H1 (cell line): ENCODE results near the gene MBNL3. TPM values are rescaled to one million over a fixed set of nuclear protein-coding genes. Genes with fewer than 3 reads are reported as not detected.

Experiments used
- CTCF ChIA-PET: fragments of 300-600 bp; sonication (Branson Sonifier 250); formaldehyde crosslinking; loops from one replicate; lab custom pipeline; 2021; ENCODE audit not compliant: partially characterized antibody; lab: Charles Lee
- POLR2A ChIA-PET: fragments of 300-600 bp; sonication (Branson Sonifier 250); formaldehyde crosslinking; loops from one replicate; lab custom pipeline; 2021; ENCODE audit warnings: inconsistent platforms; ENCODE audit not compliant: partially characterized antibody; lab: Charles Lee
- DNase-seq, 2 experiments: peaks; one replicate each; pipeline versions ENCODE4 v3.0.0 to v3.0.0-alpha.2; 2010 to 2022; ENCODE audit warnings: low spot score in 2 of 2, low read depth in 1 of 2, mixed read lengths in 1 of 2
- FAIRE-seq: peaks from 2 replicates; lab custom pipeline; 2011; peaks lifted over from hg19 to GRCh38; lab: Jason Lieb, UNC
- H2AFZ ChIP-seq: 2 replicates; pipeline ENCODE4 v1.8.1; 2012; ENCODE audit warnings: low read length, inconsistent platforms
- H2AK5ac ChIP-seq: 2 replicates; pipeline ENCODE4 v1.6.1; 2013; ENCODE audit warnings: low read depth, low read length
- H2BK120ac ChIP-seq: replicated peaks from 2 replicates; pipeline ENCODE3; 2013; ENCODE audit warnings: low read depth, low read length, inconsistent platforms
- H2BK12ac ChIP-seq: 2 replicates; pipeline ENCODE4 v1.6.1; 2013; ENCODE audit warnings: low read depth, low read length
- H2BK15ac ChIP-seq: 2 replicates; pipeline ENCODE4 v1.6.1; 2013; ENCODE audit warnings: low read length
- H2BK20ac ChIP-seq: 2 replicates; pipeline ENCODE4 v1.6.1; 2013; ENCODE audit warnings: low read length
- H2BK5ac ChIP-seq: 2 replicates; pipeline ENCODE4 v1.6.1; 2013; ENCODE audit warnings: low read depth, low read length
- H3K14ac ChIP-seq: 2 replicates; pipeline ENCODE4 v1.6.1; 2013; ENCODE audit warnings: inconsistent platforms; ENCODE audit not compliant: insufficient read length
- H3K18ac ChIP-seq: 2 replicates; pipeline ENCODE4 v1.6.1; 2013; ENCODE audit warnings: low read length; ENCODE audit errors: extremely low read depth
- H3K23ac ChIP-seq: 2 replicates; pipeline ENCODE4 v1.6.1; 2013; ENCODE audit warnings: inconsistent platforms; ENCODE audit not compliant: insufficient read length
- H3K23me2 ChIP-seq: 2 replicates; pipeline ENCODE4 v1.6.1; 2013; ENCODE audit warnings: low read depth, low read length
- H3K27ac ChIP-seq: 2 replicates; pipeline ENCODE4 v1.6.1; 2011; ENCODE audit warnings: low read depth, low read length, inconsistent platforms
- H3K27me3 ChIP-seq, 4 experiments: replicated peaks in 1 of 4; 1 replicate in 1 of 4; 2 replicates in 3 of 4; pipeline versions ENCODE4 v1.6.1 to v1.8.1; 2011 to 2013; ENCODE audit warnings: low read length in 3 of 4, mild to moderate bottlenecking in 3 of 4, inconsistent platforms in 2 of 4, mixed read lengths in 2 of 4, moderate library complexity in 1 of 4; ENCODE audit not compliant: control insufficient read depth in 3 of 4, insufficient read depth in 3 of 4; ENCODE audit errors: extremely low read depth in 1 of 4
- H3K36me3 ChIP-seq, 4 experiments: 2 replicates each; pipeline versions ENCODE4 v1.6.1 to v1.8.1; 2011 to 2013; ENCODE audit warnings: mild to moderate bottlenecking in 4 of 4, low read length in 3 of 4, moderate library complexity in 2 of 4, control low read depth in 1 of 4, inconsistent platforms in 1 of 4; ENCODE audit not compliant: insufficient read depth in 4 of 4, control insufficient read depth in 2 of 4
- H3K4ac ChIP-seq: replicated peaks from 2 replicates; pipeline ENCODE3; 2013; ENCODE audit warnings: low read length, low read depth, mixed read lengths, inconsistent platforms; ENCODE audit not compliant: insufficient read length
- H3K4me1 ChIP-seq, 4 experiments: replicated peaks in 1 of 4; 1 replicate in 1 of 4; 2 replicates in 3 of 4; pipeline versions ENCODE4 v1.6.1 to v1.8.1; 2011 to 2013; ENCODE audit warnings: low read length in 3 of 4, inconsistent platforms in 2 of 4, mixed read lengths in 1 of 4; ENCODE audit not compliant: insufficient read depth in 4 of 4, control insufficient read depth in 3 of 4
- H3K4me2 ChIP-seq, 2 experiments: 2 replicates each; pipeline versions ENCODE4 v1.6.1 to v1.8.1; 2011 to 2013; ENCODE audit warnings: low read depth in 2 of 2, low read length in 2 of 2, control low read depth in 1 of 2, inconsistent platforms in 1 of 2, mild to moderate bottlenecking in 1 of 2; ENCODE audit not compliant: insufficient read depth in 1 of 2
- H3K4me3 ChIP-seq, 4 experiments: fragments of 200-600, 300-600 bp in 1 of 4; sonication (generic), shearing (Covaris generic), sonication (Bioruptor Twin) in 1 of 4; 2 replicates each; pipeline versions ENCODE4 v1.5.1 to v1.8.1; 2011 to 2016; ENCODE audit warnings: low read length in 4 of 4, low read depth in 3 of 4, control low read depth in 2 of 4, inconsistent platforms in 2 of 4, mild to moderate bottlenecking in 2 of 4, mixed read lengths in 1 of 4, moderate library complexity in 1 of 4; ENCODE audit not compliant: insufficient read depth in 2 of 4; ENCODE audit errors: extremely low read depth in 1 of 4
- H3K56ac ChIP-seq: replicated peaks from 2 replicates; pipeline ENCODE3; 2013; ENCODE audit warnings: low read depth, mild to moderate bottlenecking, mixed read lengths, low read length, inconsistent platforms; ENCODE audit not compliant: insufficient read length
- H3K79me1 ChIP-seq: 2 replicates; pipeline ENCODE4 v1.6.1; 2013; ENCODE audit warnings: low read depth, low read length, control low read depth
- H3K79me2 ChIP-seq, 2 experiments: 2 replicates each; pipeline versions ENCODE4 v1.6.1 to v1.8.1; 2012 to 2013; ENCODE audit warnings: low read length in 2 of 2, mild to moderate bottlenecking in 2 of 2, inconsistent platforms in 1 of 2; ENCODE audit not compliant: insufficient read depth in 2 of 2, control insufficient read depth in 1 of 2
- H3K9ac ChIP-seq, 4 experiments: replicated peaks in 1 of 4; 1 replicate in 1 of 4; 2 replicates in 3 of 4; pipeline versions ENCODE4 v1.6.1 to v1.8.1; 2011 to 2013; ENCODE audit warnings: low read depth in 3 of 4, low read length in 3 of 4, control low read depth in 2 of 4, mild to moderate bottlenecking in 2 of 4, moderate library complexity in 2 of 4, inconsistent platforms in 1 of 4; ENCODE audit errors: extremely low read depth in 1 of 4
- H3K9me3 ChIP-seq, 2 experiments: 2 replicates each; pipeline versions ENCODE4 v1.6.1 to v1.8.1; 2012 to 2013; ENCODE audit warnings: mild to moderate bottlenecking in 2 of 2, moderate library complexity in 2 of 2, control low read depth in 1 of 2, inconsistent platforms in 1 of 2, low read depth in 1 of 2, low read length in 1 of 2, mixed read lengths in 1 of 2; ENCODE audit not compliant: insufficient read depth in 2 of 2
- H4K20me1 ChIP-seq, 2 experiments: replicated peaks in 1 of 2; 2 replicates each; pipeline versions ENCODE3 to v1.8.1; 2011 to 2013; ENCODE audit warnings: inconsistent platforms in 2 of 2, low read length in 2 of 2, mild to moderate bottlenecking in 1 of 2; ENCODE audit not compliant: insufficient read depth in 2 of 2, control insufficient read depth in 1 of 2
- H4K5ac ChIP-seq: 2 replicates; pipeline ENCODE4 v1.6.1; 2013; ENCODE audit warnings: low read length, low read depth, mixed read lengths, inconsistent platforms; ENCODE audit not compliant: insufficient read length
- H4K8ac ChIP-seq: 2 replicates; pipeline ENCODE4 v1.8.0; 2013; ENCODE audit warnings: mild to moderate bottlenecking, moderate library complexity, low read length, inconsistent platforms; ENCODE audit not compliant: insufficient read depth; ENCODE audit errors: extremely low read depth
- H4K91ac ChIP-seq: replicated peaks from 2 replicates; pipeline ENCODE3; 2013; ENCODE audit warnings: low read length, mixed read lengths, inconsistent platforms; ENCODE audit not compliant: insufficient read length
- WGBS, 2 experiments: shearing (Covaris generic) in 1 of 2; methylation state at CpG; one replicate each; pipeline versions ENCODE4 v1.1.6 to v1.1.7; 2013 to 2015; ENCODE audit warnings: low lambda C conversion rate in 2 of 2, mixed read lengths in 2 of 2, inconsistent platforms in 1 of 2, low coverage in 1 of 2, missing lambda C conversion rate in 1 of 2; ENCODE audit not compliant: insufficient replicate concordance in 2 of 2, insufficient coverage in 1 of 2, insufficient read length in 1 of 2; ENCODE audit errors: extremely low coverage in 1 of 2, missing lambda C conversion rate in 1 of 2; 5-methylcytosine and 5-hydroxymethylcytosine counted together
- polyA plus RNA-seq, 7 experiments: library from polyadenylated mRNA; depleted of rRNA in 3 of 7; stranded (reverse) in 5 of 7; unstranded in 2 of 7; fragments of >200 nt in 5 of 7; fragments of 200-250 nt in 2 of 7; gene quantifications; 1 replicate in 5 of 7; 2 replicates in 1 of 7; 4 replicates in 1 of 7; pipeline versions ENCODE4 v1.2.1 to v1.2.3, GENCODE V29; 2011 to 2013; ENCODE audit warnings: missing spikeins in 2 of 7, mixed read lengths in 2 of 7
- total RNA-seq: library from RNA; stranded (reverse); fragmentation: NEBNext Ultra II Directional; extraction: Animal tissue kit (Norgen Biotek cat#: 25700); gene quantifications from 2 replicates; pipeline ENCODE4 v1.2.1, GENCODE V29; 2021
- TF ChIP-seq, protein P1 (sequence below): fragments of 300-600 bp; sonication (generic); IDR thresholded peaks from 2 replicates; pipeline ENCODE4 v1.7.1; 2012; ENCODE audit warnings: low read length, moderate library complexity, mild to moderate bottlenecking, inconsistent platforms; ENCODE audit not compliant: insufficient replicate concordance

Gene MBNL3
- total and polyA plus RNA-seq, 2 of the 8 experiments (the other 6 are each of a cell fraction or from before 2014, with no cell fraction given) = 3.5 to 4.3 TPM

DNA sequence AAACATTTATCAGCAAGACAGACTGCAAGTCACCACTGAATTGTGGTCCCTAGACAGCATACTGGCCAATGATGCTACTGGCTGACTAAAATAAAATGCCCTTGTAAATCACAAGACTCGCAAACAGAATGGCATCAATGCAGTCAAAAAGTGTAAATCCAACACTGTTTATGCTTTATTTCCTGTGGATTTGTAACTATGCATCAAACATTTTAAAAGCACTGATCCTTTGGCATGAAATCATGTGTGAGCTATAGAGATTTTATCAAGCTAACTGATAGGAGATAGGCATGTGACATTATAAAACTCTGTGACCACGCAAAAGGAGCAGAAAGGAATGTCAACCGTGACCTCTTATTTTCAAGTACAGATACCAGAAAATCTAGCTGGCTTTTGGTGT lies 20.8 kb downstream of the MBNL3 start:
- H3K9me3 ChIP-seq = no peaks in the 10 kb centered on the region
- no peak overlapping the region for H3K18ac ChIP-seq
- H3K9ac ChIP-seq = no peak overlapping the region
- H3K14ac ChIP-seq = no peak overlapping the region
- no peaks in the 10 kb centered on the region for H3K79me2 ChIP-seq
- POLR2A ChIA-PET = no interaction called here
- H3K56ac ChIP-seq = no peak overlapping the region
- H3K4ac ChIP-seq = no peak overlapping the region
- no peak overlapping the region for H4K8ac ChIP-seq
- no peaks in the 10 kb centered on the region for H3K27me3 ChIP-seq
- no peak overlapping the region for H3K4me2 ChIP-seq
- H3K4me1 ChIP-seq = no peaks in the 10 kb centered on the region; a peak in 1 of 7 replicates
- H3K4me3 ChIP-seq = no peak overlapping the region
- no peak overlapping the region for H2AK5ac ChIP-seq
- DNase-seq (no peak), FAIRE-seq (no peak)
- H2BK15ac ChIP-seq = no peak overlapping the region
- no peaks in the 10 kb centered on the region for H3K79me1 ChIP-seq
- H4K5ac ChIP-seq = no peak overlapping the region
- no peak overlapping the region for H2BK120ac ChIP-seq
- H2BK5ac ChIP-seq = no peak overlapping the region
- H2BK12ac ChIP-seq = no peak overlapping the region
- H3K27ac ChIP-seq = no peak overlapping the region
- no peak overlapping the region for H2BK20ac ChIP-seq
- H3K23ac ChIP-seq = no peak overlapping the region
- 91% methylated on average over 3 of the region's 3 CpGs; no CpG with 5 or more reads in 1 of the 2 experiments for WGBS, 2 experiments
- H4K20me1 ChIP-seq = no peaks in the 10 kb centered on the region
- H4K91ac ChIP-seq = no peak overlapping the region
- H3K23me2 ChIP-seq = no peaks in the 10 kb centered on the region
- CTCF ChIA-PET = no interaction called here
- no peak overlapping the region for H2AFZ ChIP-seq
- H3K36me3 ChIP-seq = no peaks in the 10 kb centered on the region
- TF ChIP-seq, protein P1, sequence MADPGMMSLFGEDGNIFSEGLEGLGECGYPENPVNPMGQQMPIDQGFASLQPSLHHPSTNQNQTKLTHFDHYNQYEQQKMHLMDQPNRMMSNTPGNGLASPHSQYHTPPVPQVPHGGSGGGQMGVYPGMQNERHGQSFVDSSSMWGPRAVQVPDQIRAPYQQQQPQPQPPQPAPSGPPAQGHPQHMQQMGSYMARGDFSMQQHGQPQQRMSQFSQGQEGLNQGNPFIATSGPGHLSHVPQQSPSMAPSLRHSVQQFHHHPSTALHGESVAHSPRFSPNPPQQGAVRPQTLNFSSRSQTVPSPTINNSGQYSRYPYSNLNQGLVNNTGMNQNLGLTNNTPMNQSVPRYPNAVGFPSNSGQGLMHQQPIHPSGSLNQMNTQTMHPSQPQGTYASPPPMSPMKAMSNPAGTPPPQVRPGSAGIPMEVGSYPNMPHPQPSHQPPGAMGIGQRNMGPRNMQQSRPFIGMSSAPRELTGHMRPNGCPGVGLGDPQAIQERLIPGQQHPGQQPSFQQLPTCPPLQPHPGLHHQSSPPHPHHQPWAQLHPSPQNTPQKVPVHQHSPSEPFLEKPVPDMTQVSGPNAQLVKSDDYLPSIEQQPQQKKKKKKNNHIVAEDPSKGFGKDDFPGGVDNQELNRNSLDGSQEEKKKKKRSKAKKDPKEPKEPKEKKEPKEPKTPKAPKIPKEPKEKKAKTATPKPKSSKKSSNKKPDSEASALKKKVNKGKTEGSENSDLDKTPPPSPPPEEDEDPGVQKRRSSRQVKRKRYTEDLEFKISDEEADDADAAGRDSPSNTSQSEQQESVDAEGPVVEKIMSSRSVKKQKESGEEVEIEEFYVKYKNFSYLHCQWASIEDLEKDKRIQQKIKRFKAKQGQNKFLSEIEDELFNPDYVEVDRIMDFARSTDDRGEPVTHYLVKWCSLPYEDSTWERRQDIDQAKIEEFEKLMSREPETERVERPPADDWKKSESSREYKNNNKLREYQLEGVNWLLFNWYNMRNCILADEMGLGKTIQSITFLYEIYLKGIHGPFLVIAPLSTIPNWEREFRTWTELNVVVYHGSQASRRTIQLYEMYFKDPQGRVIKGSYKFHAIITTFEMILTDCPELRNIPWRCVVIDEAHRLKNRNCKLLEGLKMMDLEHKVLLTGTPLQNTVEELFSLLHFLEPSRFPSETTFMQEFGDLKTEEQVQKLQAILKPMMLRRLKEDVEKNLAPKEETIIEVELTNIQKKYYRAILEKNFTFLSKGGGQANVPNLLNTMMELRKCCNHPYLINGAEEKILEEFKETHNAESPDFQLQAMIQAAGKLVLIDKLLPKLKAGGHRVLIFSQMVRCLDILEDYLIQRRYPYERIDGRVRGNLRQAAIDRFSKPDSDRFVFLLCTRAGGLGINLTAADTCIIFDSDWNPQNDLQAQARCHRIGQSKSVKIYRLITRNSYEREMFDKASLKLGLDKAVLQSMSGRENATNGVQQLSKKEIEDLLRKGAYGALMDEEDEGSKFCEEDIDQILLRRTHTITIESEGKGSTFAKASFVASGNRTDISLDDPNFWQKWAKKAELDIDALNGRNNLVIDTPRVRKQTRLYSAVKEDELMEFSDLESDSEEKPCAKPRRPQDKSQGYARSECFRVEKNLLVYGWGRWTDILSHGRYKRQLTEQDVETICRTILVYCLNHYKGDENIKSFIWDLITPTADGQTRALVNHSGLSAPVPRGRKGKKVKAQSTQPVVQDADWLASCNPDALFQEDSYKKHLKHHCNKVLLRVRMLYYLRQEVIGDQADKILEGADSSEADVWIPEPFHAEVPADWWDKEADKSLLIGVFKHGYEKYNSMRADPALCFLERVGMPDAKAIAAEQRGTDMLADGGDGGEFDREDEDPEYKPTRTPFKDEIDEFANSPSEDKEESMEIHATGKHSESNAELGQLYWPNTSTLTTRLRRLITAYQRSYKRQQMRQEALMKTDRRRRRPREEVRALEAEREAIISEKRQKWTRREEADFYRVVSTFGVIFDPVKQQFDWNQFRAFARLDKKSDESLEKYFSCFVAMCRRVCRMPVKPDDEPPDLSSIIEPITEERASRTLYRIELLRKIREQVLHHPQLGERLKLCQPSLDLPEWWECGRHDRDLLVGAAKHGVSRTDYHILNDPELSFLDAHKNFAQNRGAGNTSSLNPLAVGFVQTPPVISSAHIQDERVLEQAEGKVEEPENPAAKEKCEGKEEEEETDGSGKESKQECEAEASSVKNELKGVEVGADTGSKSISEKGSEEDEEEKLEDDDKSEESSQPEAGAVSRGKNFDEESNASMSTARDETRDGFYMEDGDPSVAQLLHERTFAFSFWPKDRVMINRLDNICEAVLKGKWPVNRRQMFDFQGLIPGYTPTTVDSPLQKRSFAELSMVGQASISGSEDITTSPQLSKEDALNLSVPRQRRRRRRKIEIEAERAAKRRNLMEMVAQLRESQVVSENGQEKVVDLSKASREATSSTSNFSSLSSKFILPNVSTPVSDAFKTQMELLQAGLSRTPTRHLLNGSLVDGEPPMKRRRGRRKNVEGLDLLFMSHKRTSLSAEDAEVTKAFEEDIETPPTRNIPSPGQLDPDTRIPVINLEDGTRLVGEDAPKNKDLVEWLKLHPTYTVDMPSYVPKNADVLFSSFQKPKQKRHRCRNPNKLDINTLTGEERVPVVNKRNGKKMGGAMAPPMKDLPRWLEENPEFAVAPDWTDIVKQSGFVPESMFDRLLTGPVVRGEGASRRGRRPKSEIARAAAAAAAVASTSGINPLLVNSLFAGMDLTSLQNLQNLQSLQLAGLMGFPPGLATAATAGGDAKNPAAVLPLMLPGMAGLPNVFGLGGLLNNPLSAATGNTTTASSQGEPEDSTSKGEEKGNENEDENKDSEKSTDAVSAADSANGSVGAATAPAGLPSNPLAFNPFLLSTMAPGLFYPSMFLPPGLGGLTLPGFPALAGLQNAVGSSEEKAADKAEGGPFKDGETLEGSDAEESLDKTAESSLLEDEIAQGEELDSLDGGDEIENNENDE = no peak
